Keratinocyte (primary cell): Measurements from ENCODE around the gene STX18.

Experiments
- EZH2 ChIP-seq: IDR thresholded peaks from one replicate; pipeline ENCODE4 v1.6.1; 2012; ENCODE audit warnings: inconsistent platforms, mild to moderate bottlenecking, low read length, moderate library complexity
- TF ChIP-seq, protein P1 (sequence below), 3 experiments: IDR thresholded peaks in 1 of 3; conservative IDR thresholded peaks in 1 of 3; optimal IDR thresholded peaks in 1 of 3; 2 replicates in 2 of 3; 3 replicates in 1 of 3; pipeline versions ENCODE3 to v1.5.1; 2011; ENCODE audit warnings: low read length in 3 of 3, mild to moderate bottlenecking in 3 of 3, moderate library complexity in 2 of 3, control low read depth in 1 of 3, inconsistent platforms in 1 of 3; ENCODE audit not compliant: insufficient read depth in 2 of 3; ENCODE audit errors: extremely low read depth in 1 of 3

DNA sequence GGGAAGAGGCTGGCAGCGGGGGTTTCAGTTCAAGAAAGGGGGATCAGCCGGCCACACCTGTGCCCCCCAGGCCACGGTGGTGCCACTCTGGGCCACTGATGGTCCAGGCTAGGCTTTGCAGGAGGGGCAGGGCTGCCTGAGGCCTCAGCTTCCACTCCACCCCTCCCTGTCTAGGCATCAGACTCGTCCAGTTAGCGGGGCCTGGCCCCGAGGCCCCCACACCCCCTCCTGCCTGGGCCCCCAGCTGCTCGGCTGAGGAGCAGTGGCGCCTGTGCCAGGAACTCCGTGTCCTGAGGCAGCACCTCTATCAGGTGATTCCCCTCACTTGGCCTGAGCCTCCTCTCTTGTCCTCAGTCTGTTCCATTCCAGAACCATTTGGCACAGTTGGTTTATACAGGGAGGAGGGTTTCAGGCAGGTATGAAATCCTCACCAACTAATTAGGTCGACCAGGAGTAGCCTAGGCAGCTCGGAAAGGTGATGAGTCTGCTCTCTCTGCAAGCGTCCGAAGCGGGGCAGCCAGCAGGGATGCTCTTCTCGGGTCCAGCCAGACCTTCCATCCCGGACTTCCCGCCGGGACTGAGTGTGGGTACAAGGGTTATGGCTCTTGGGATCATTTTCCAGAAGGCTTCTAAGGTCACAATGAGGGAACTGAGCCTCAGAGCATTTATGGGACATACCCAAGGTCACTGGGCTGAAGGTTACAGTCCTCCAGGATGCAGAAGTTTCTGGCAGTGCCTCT lies 152.8 kb downstream of the STX18 start:
- TF ChIP-seq, protein P1, sequence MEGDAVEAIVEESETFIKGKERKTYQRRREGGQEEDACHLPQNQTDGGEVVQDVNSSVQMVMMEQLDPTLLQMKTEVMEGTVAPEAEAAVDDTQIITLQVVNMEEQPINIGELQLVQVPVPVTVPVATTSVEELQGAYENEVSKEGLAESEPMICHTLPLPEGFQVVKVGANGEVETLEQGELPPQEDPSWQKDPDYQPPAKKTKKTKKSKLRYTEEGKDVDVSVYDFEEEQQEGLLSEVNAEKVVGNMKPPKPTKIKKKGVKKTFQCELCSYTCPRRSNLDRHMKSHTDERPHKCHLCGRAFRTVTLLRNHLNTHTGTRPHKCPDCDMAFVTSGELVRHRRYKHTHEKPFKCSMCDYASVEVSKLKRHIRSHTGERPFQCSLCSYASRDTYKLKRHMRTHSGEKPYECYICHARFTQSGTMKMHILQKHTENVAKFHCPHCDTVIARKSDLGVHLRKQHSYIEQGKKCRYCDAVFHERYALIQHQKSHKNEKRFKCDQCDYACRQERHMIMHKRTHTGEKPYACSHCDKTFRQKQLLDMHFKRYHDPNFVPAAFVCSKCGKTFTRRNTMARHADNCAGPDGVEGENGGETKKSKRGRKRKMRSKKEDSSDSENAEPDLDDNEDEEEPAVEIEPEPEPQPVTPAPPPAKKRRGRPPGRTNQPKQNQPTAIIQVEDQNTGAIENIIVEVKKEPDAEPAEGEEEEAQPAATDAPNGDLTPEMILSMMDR (optimal IDR thresholded peaks at IDR 0.05 in 1 of 3, IDR thresholded peaks at IDR 0.05 in 1 of 3, conservative IDR thresholded peaks at IDR 0.05 in 1 of 3; ENCODE audit: extremely low read depth in 1 of 3, insufficient read depth in 2 of 3, low read length in 3 of 3) = no peak
- TF ChIP-seq EZH2 = no peak
